K562 (cell line): ENCODE results near the gene IFNG-AS1. TPM values are rescaled to one million over a fixed set of nuclear protein-coding genes. Genes with fewer than 3 reads are reported as not detected.

Experiments
- ATAC-seq: fragments of 200-7000 bp; cut with Tn5 transposase; 3 replicates; pipeline ENCODE4 v1.9.1; 2020; ENCODE audit warnings: moderate library complexity
- BruUV-seq: library from RNA; stranded (reverse); fragments of 400-500 nt; replicated peaks from 2 replicates; lab custom pipeline; 2021; lab: Mats Ljungman, UMichigan
- CTCF ChIA-PET: fragments of 300-600 bp; formaldehyde crosslinking; extraction: SDS; loops from one replicate; lab custom pipeline; 2021; ENCODE audit warnings: low intra/inter-chr PET ratio; lab: Yijun Ruan, JAX
- POLR2A ChIA-PET: fragments of 300-600, 350-650 bp; sonication (Branson Sonifier 250); formaldehyde crosslinking; extraction: SDS; loops from one replicate; lab custom pipeline; 2021; ENCODE audit warnings: antibody characterized with exemption, inconsistent platforms; lab: Yijun Ruan, JAX
- DNase-seq, 4 experiments: peaks; one replicate each; pipeline versions ENCODE4 v3.0.0 to v3.0.0-alpha.2; 2011 to 2018; ENCODE audit warnings: low spot score in 3 of 4, mixed read lengths in 3 of 4; ENCODE audit errors: extremely low read depth in 1 of 4
- FAIRE-seq: peaks from 2 replicates; lab custom pipeline; 2011; peaks lifted over from hg19 to GRCh38; lab: Jason Lieb, UNC
- H2AFZ ChIP-seq: 2 replicates; pipeline ENCODE4 v1.6.0; 2011; ENCODE audit warnings: low read depth, low read length, control low read depth, inconsistent platforms
- H3K27ac ChIP-seq: fragments of 200-600 bp; 3 replicates; pipeline ENCODE4 v1.8.0; 2011; ENCODE audit warnings: low read depth, mild to moderate bottlenecking, control low read depth, inconsistent platforms, low read length, moderate library complexity, mixed read lengths; ENCODE audit errors: extremely low read depth
- H3K27me3 ChIP-seq, 2 experiments: fragments of 300-600 bp in 1 of 2; 2 replicates in 1 of 2; 3 replicates in 1 of 2; pipeline versions ENCODE4 v1.6.0 to v1.8.0; 2011; ENCODE audit warnings: inconsistent platforms in 2 of 2, low read length in 2 of 2, mild to moderate bottlenecking in 1 of 2, mixed read lengths in 1 of 2, moderate library complexity in 1 of 2; ENCODE audit not compliant: control insufficient read depth in 2 of 2, insufficient read depth in 2 of 2
- H3K36me3 ChIP-seq: fragments of 300-600 bp; 3 replicates; pipeline ENCODE4 v1.8.0; 2011; ENCODE audit warnings: mild to moderate bottlenecking, low read length, inconsistent platforms; ENCODE audit not compliant: control insufficient read depth, insufficient read depth
- H3K4me1 ChIP-seq, 2 experiments: fragments of 200-600 bp in 1 of 2; replicated peaks in 1 of 2; 2 replicates in 1 of 2; 3 replicates in 1 of 2; pipeline versions ENCODE4 v1.5.1 to v1.8.0; 2011; ENCODE audit warnings: inconsistent platforms in 2 of 2, low read length in 2 of 2, mild to moderate bottlenecking in 1 of 2, mixed read lengths in 1 of 2, moderate library complexity in 1 of 2; ENCODE audit not compliant: control insufficient read depth in 2 of 2, insufficient read depth in 2 of 2
- H3K4me2 ChIP-seq: 2 replicates; pipeline ENCODE4 v1.6.1; 2011; ENCODE audit warnings: low read length, control low read depth, inconsistent platforms, mixed read lengths; ENCODE audit not compliant: insufficient read depth
- H3K4me3 ChIP-seq: fragments of 200-600 bp; sonication (generic), shearing (Covaris generic); 2 replicates; pipeline ENCODE4 v1.5.1; 2016; ENCODE audit warnings: control low read depth, inconsistent platforms
- H3K79me2 ChIP-seq: fragments of 200-600 bp; 3 replicates; pipeline ENCODE4 v1.8.0; 2011; ENCODE audit warnings: low read length, inconsistent platforms; ENCODE audit not compliant: control insufficient read depth, insufficient read depth
- H3K9ac ChIP-seq, 2 experiments: 2 replicates each; pipeline versions ENCODE4 v1.6.0 to v1.6.1; 2011; ENCODE audit warnings: low read depth in 2 of 2, low read length in 2 of 2, control low read depth in 1 of 2, inconsistent platforms in 1 of 2, mild to moderate bottlenecking in 1 of 2, mixed read lengths in 1 of 2; ENCODE audit not compliant: insufficient read depth in 1 of 2
- H3K9me1 ChIP-seq: one replicate; pipeline ENCODE4 v1.6.0; 2011; ENCODE audit warnings: inconsistent platforms, mild to moderate bottlenecking, low read length, moderate library complexity; ENCODE audit not compliant: control insufficient read depth, insufficient read depth
- H3K9me3 ChIP-seq: replicated peaks from 2 replicates; pipeline ENCODE4 v1.5.1; 2011; ENCODE audit warnings: low read depth, low read length, inconsistent platforms; ENCODE audit not compliant: control insufficient read depth, insufficient read depth
- H4K20me1 ChIP-seq: replicated peaks from 2 replicates; pipeline ENCODE4 v1.6.1; 2011; ENCODE audit warnings: low read length, inconsistent platforms, mixed read lengths; ENCODE audit not compliant: control insufficient read depth, insufficient read depth
- ARID2 ChIP-seq: fragments of 450-650 bp; IDR thresholded peaks from 2 replicates; pipeline ENCODE4 v1.6.1; 2017; ENCODE audit warnings: antibody characterized with exemption, mild to moderate bottlenecking
- BCOR ChIP-seq: fragments of 450-650 bp; IDR thresholded peaks from 2 replicates; pipeline ENCODE4 v1.6.1; 2016
- CEBPG ChIP-seq, 3 experiments: fragments of 200-800 bp in 1 of 3; sonication (Bioruptor generic) in 1 of 3; sonication (generic) in 1 of 3; formaldehyde crosslinking in 1 of 3; IDR thresholded peaks in 2 of 3; conservative IDR thresholded peaks in 1 of 3; 2 replicates each; pipeline versions ENCODE4 v1.6.1 to v1.8.0; 2016 to 2022; ENCODE audit warnings: missing compliant biosample characterization in 2 of 3, missing genetic modification characterization in 2 of 3, mild to moderate bottlenecking in 1 of 3, missing genetic modification reagents in 1 of 3
- CREB5 ChIP-seq: fragments of 250-450 bp; sonication (Bioruptor Pico); IDR thresholded peaks from 2 replicates; pipeline ENCODE4 v1.5.0; 2020; ENCODE audit warnings: mild to moderate bottlenecking
- KHSRP ChIP-seq: fragments of 450-650 bp; IDR thresholded peaks from 2 replicates; pipeline ENCODE4 v1.6.1; 2017
- MAZ ChIP-seq, 2 experiments: fragments of 450-650 bp in 1 of 2; sonication (generic) in 1 of 2; formaldehyde crosslinking; IDR thresholded peaks in 1 of 2; conservative IDR thresholded peaks in 1 of 2; 2 replicates each; pipeline versions ENCODE4 v1.4.0 to v1.5.0; 2020; ENCODE audit warnings: mild to moderate bottlenecking in 1 of 2, missing genetic modification reagents in 1 of 2
- PTRF ChIP-seq: fragments of 450-650 bp; IDR thresholded peaks from 2 replicates; pipeline ENCODE4 v1.6.1; 2016; ENCODE audit warnings: mild to moderate bottlenecking, missing genetic modification characterization, missing compliant biosample characterization
- RAD21 ChIP-seq, 2 experiments: fragments of 250-450 bp in 1 of 2; fragments of 450-650 bp in 1 of 2; sonication (Bioruptor Pico) in 1 of 2; formaldehyde crosslinking in 1 of 2; IDR thresholded peaks in 1 of 2; conservative IDR thresholded peaks in 1 of 2; 2 replicates each; pipeline versions ENCODE4 v1.4.0 to v1.8.0; 2020 to 2022; ENCODE audit warnings: mild to moderate bottlenecking in 2 of 2, moderate library complexity in 1 of 2
- RNF219 ChIP-seq: fragments of 250-450 bp; sonication (Bioruptor Pico); IDR thresholded peaks from 2 replicates; pipeline ENCODE4 v1.5.0; 2022; ENCODE audit warnings: mild to moderate bottlenecking
- SMARCC2 ChIP-seq: fragments of 450-650 bp; IDR thresholded peaks from 2 replicates; pipeline ENCODE4 v1.6.1; 2017; ENCODE audit warnings: antibody characterized with exemption, moderate library complexity, mild to moderate bottlenecking, low read depth
- WGBS: fragments of 100-300 bp; shearing (Covaris generic); methylation state at CpG from one replicate; pipeline ENCODE4 v1.1.6; 2016; ENCODE audit warnings: low coverage, mixed read lengths; ENCODE audit not compliant: insufficient coverage; ENCODE audit errors: missing lambda C conversion rate; 5-methylcytosine and 5-hydroxymethylcytosine counted together
- in situ Hi-C: fragments of 300-500 bp; cut with MboI; formaldehyde crosslinking; loops from 4 replicates; pipeline ENCODE4 v1.15.0; 2018; ENCODE audit warnings: inconsistent platforms, mixed read lengths
- intact Hi-C: fragments of 100-400 bp; cut with micrococcal nuclease; formaldehyde crosslinking; loops from 2 replicates; pipeline ENCODE4 v1.14.2; 2022
- polyA plus RNA-seq, 8 experiments: library from polyadenylated mRNA; depleted of rRNA in 4 of 8; stranded (reverse) in 5 of 8; unstranded in 3 of 8; fragments of >200 nt; fragmentation: Nextera tagmentation in 2 of 8; fragmentation: Illumina TruSeq in 1 of 8; extraction: Ambion mirVana in 2 of 8; extraction: Trizol in 1 of 8; gene quantifications; 2 replicates each; pipeline versions ENCODE4 v1.2.1 to v1.2.3, GENCODE V29; 2011 to 2014; ENCODE audit warnings: inconsistent platforms in 1 of 8, missing spikeins in 1 of 8
- total RNA-seq, 7 experiments: library from RNA; depleted of rRNA in 6 of 7; stranded (reverse); fragments of >200 nt in 6 of 7; fragmentation: Illumina TruSeq in 2 of 7; extraction: Trizol in 2 of 7; gene quantifications; 2 replicates each; pipeline versions ENCODE4 v1.2.1 to v1.2.3, GENCODE V29; 2011 to 2021; ENCODE audit warnings: low replicate concordance in 1 of 7

Gene IFNG-AS1
- total and polyA plus RNA-seq, 9 of the 15 experiments (the other 6 are each of a cell fraction or from before 2014, with no cell fraction given): not detected

- TF ChIP-seq CREB5 (CRISPR knock-in tag): no peak
- peak; percentile 50 to 71 for TF ChIP-seq RAD21 (CRISPR knock-in tag; conservative IDR thresholded peaks at IDR 0.05 in 1 of 2, IDR thresholded peaks at IDR 0.05 in 1 of 2)
- TF ChIP-seq ARID2: no peak
- TF ChIP-seq BCOR: no peak
- no peak for TF ChIP-seq MAZ (CRISPR knock-in tag; conservative IDR thresholded peaks at IDR 0.05 in 1 of 2, IDR thresholded peaks at IDR 0.05 in 1 of 2)
- no peak for TF ChIP-seq SMARCC2
- no peak for TF ChIP-seq KHSRP
- TF ChIP-seq PTRF (tag): no peak
- TF ChIP-seq, all 486 proteins: peak for 4
Measured at GRCh38 chr12:68001486-68002466, 12.5 kb downstream of the IFNG-AS1 start (continued).

- TF ChIP-seq CEBPG (CRISPR knock-in tag; IDR thresholded peaks at IDR 0.05): no peak
- peak in 1 of 2 experiments; percentile 63; a peak in 2 of 4 replicates for TF ChIP-seq CEBPG (tag; conservative IDR thresholded peaks at IDR 0.05 in 1 of 2, IDR thresholded peaks at IDR 0.05 in 1 of 2)
- TF ChIP-seq RNF219: no peak
- Histone ChIP-seq H3K4me2 (no peak overlapping the region), H3K4me3 (no peak overlapping the region), H2AFZ (no peak overlapping the region), H3K9me3 (no peaks in the 10 kb centered on the region), H3K36me3 (no peaks in the 10 kb centered on the region), H3K27me3 (no peaks in the 10 kb centered on the region), H3K79me2 (no peaks in the 10 kb centered on the region), H4K20me1 (no peaks in the 10 kb centered on the region), H3K9me1 (no peaks in the 10 kb centered on the region), H3K9ac (no peak overlapping the region), H3K27ac (no peak overlapping the region), H3K4me1 (no peaks in the 10 kb centered on the region)
- intact Hi-C loops (loop anchor here (5.0 kb wide), 1 partner anchor 154 kb away; the partner anchor contains the start of gene IFNG), in situ Hi-C loops (no loop called here)
- POLR2A ChIA-PET: interaction anchor here (0.6 to 0.8 kb wide), 2 partner anchors 749 to 946 kb away, joined by 3 to 6 read pairs; no protein-coding TSS in a partner anchor
- FAIRE-seq: no peak
- ATAC-seq: no peak
- DNase-seq: no peak
- CTCF ChIA-PET: no interaction called here
- 0% methylated on average over 1 of the region's 8 CpGs for WGBS
- BruUV-seq: no TSS peak
Measured at GRCh38 chr12:68003777-68004176, 14.5 kb downstream of the IFNG-AS1 start.
